ENCODE data around the gene FBXO41.

FBXO41 gene

DNA sequence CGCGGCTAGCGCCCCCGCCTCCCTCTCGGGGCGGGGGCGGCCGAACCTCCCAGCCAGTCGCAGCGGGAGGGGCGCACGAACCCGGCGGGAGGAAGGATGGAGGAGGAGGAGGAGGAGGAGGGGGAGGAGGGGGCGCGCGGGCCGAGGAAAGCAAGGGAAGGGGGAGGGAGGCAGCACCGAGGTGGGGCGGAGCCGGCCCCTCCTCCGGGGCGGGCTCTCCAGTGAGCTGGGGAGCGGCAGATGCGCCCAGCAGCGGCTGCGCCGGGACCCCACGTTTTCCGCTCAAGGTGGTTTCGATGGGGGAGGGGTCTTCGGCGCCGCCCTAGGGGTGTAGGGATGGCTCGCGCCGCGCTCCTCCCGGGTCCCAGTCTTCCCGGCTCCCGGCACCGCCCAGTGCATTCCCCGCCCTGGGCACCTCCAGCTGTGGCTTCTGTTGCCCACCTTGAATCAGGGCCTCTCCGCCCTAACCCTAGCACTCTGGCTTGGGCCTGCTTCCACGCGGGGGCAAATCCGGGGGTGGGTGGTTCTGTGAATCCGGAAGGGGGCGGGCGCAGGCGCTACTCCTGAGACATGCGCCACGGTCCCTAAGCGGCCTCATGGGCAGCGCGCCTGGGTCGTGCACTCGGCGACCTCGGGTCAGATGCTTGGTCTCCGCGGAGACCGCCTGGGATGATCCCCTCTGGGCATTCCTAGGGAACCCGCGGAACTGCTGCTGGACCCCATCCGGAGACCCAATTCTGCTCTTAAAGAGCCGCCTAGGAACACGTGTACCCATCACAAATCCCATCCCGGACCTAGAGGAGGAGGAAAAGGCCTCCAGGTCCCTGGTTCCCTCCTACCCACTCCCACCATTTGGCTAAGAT is at the start of gene FBXO41:
Gene FBXO41, minus strand, starts transcription at position 183 of the 863 bp plus-strand sequence. CDS start 14,848 bp downstream, outside the sequence.
- DNase-seq (ENCODE audit: low read depth): peak; percentile 28

DNA sequence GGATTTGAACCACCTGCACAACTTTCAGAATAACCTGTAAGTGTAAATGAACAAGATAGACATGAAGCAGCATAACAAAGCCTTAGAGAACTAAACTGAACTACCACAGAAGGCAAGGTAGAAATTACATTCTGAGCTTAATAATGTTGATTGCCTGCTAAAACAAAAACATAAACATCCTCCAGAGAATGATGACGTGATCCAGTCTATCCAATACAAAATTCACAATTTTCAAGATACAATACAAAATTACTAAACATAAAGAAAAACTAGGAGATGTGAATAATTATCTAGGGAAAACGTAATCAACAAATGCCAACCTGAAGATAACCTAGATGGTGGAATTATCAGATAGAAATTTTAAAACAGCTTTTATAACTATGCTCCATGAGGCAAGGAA is 49.8 kb upstream of the FBXO41 start:
- DNase-seq (ENCODE audit: low read depth): no peak

DNA sequence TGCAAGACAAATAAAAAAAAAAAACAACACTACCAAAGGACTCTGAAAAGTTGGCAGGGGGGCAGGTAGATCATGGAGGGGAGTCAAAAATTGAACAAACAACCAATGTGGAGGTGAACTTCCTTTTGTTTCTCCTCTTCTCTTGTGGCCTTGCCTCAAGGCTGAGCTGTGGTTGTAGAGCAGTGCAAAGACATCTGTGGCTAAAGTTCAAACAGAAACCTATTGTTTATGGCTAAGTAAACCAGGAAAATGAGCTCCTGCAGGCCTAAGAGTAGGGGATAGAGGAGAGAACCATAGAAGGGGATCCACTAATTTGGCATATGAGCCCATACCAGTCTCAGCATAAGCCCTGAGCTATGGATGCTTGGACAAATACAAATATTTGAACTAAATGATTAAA is 49.3 kb upstream of the FBXO41 start:
- no peak for DNase-seq (ENCODE audit: low read depth)

DNA sequence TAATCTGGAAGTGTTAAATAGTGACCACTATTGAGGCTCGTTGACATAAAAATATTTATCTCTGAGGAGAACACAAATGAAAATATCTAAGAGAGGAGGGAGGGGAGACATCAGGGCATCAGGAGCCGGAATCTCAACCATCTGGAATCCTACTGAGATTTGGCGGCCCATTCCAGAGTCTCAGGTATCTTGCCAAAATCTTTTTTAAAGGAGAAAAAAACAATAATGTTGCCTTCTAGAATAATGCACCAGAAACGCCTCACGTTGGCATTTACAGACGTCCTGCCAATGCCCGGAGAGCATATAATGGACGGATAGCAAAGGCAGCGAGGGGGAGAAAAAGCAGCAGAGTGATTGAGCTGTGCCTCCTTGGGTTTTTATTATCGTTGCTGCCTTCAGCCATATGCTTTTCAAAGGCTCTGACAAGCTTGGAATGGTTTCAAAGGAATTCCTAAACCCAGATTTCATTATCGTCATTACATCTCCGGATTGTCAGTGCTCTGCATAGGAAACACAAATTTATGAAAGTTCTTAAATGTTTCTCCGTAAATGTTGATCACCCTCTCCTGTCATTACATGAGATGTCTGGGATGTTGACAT is 39.9 kb upstream of the FBXO41 start:
- no peak for DNase-seq (ENCODE audit: low read depth)

DNA sequence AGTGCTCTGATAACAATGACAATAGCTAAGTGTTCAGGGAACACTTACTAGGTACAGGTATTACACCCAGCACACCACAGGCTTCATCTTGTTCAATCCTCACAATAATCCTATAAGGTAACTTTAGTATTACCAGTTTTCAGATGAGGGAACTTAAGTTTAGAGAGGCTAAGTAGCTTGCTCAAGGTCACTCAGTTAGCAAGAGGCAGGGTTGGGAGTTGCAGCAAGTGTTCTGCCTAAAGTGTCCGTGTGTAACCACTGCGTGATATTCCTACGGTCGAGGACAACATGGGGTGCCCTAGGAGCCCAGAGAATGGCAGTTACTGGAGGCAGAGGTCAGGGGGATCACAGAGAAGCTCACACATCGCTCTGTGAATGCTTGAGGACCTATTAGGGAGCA is 39.3 kb upstream of the FBXO41 start:
- DNase-seq (ENCODE audit: low read depth): no peak

GRCh38 chr2:73314441-73314840 is 30.2 kb upstream of the FBXO41 start:
- no peak for DNase-seq (ENCODE audit: low read depth)

- no peak for DNase-seq (ENCODE audit: low read depth)
These were observed 23.4 kb upstream of the FBXO41 start for GRCh38 chr2:73307720-73308119.

DNA sequence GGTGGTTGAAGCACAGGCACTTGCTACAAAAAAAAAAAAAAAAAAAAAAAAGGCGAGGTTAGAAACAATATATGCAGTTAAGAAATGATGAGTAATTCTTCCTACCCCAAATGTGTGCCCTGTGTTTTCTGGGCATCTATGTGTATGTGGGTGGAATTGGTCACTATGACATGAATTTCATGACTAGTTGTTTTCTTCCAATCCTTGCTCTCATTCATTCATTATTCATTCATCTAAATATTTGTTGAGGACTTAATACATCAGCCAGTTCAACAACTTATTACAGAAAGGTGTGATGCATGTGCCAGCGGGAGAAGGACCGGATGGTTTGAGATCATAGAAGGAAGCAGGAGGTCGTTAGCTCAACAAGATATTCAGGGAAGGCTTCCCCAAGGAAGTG is 17.4 kb upstream of the FBXO41 start:
- no peak for DNase-seq (ENCODE audit: low read depth)

- DNase-seq (ENCODE audit: low read depth): no peak
These were observed 16.6 kb upstream of the FBXO41 start for GRCh38 chr2:73300926-73301325.

- DNase-seq (ENCODE audit: low read depth): no peak
These were observed 13.3 kb upstream of the FBXO41 start for GRCh38 chr2:73297586-73297985.

DNA sequence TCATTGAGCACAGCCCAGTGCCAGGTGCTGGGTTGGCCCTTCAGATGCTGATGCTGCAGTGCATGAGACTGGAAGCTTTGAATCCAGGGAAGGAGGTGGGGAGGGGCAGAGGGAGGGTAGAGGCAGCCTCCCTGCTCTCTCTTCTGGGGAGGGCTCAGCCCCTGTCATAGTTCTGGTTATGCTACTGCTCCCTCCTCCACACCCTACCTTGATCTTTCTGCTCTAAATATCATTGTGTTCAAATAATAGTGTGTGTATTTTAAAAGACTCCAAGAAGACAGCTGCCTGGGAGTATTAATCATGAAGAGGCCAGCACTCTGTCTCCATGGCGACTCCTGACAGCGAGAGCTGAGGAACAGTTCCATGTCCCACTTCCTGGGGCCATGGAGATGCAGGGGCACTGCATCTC is 12.9 kb upstream of the FBXO41 start:
- DNase-seq (ENCODE audit: low read depth): no peak

- no peak for DNase-seq (ENCODE audit: low read depth)
These were observed 11.6 kb upstream of the FBXO41 start for GRCh38 chr2:73295751-73296400.

- DNase-seq (ENCODE audit: low read depth): no peak
These were observed 10.0 kb upstream of the FBXO41 start for GRCh38 chr2:73294239-73294638.

DNA sequence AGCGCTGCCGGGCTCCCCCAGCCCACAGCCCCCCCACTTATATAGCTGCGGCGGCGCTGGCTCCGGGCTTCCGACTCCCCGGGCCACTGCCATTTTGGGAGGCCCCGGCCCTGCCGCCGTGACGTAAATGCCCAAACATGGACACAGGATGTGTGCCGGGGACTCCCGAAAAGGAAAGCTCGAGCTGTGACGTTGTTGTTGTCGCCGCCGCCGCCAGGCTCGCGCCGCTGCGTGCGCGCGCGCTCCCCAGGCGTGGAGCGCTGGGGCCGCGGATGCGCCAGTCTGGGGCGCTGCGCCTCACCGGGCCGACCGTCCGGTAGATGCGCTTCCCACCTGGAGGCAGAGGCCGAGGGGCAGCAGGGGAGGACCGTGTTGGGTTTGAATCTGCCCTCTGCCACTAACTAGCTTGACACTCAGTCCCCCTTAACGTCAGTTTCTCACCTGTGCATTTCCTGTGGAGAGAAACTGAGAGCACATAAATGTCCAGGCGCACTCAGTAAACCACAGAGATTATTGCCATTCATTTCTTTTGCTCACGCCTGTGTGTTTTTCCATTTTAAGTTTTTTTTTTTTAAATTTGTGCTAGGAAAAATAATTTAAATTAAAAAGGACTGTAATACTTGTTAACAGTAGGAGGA is 9.4 kb upstream of the FBXO41 start, which contains the start of gene EGR4:
Gene EGR4, minus strand, starts transcription at position 15 of the 638 bp plus-strand sequence. CDS start 231 bp downstream, outside the sequence.
- peak; percentile 55 for DNase-seq (ENCODE audit: low read depth)

DNA sequence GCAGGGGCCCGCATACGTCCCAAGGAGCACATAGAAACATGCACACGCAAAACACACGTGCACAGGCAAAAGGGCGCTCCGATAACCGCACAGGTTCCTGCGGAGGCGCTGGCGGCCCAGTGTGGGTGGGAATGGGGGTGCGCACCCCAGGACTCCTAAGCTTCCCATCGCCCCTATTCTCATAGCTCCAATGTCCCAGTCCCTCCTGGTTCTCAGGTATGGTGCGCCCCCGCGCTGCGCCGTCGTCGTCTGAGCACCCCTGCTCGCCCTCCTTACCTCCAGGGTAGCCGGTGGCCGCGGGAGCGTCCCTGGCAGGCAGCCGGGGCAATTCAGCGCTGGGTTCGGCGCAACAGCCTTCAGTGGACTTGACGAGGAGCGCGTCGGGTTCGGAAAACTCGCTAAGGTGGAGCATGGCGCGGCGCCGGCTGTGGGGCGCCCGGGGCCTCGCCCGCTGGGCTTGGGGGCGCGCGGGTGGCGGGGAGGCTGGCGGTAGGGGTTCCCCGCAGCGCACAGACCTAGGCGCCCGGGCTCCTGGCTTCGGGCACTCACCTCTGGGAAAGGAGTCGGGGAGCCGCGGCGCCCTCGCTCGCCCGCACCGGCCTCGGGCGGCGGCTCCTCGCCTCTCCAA is 8.7 kb upstream of the FBXO41 start:
- no peak for DNase-seq (ENCODE audit: low read depth)

DNA sequence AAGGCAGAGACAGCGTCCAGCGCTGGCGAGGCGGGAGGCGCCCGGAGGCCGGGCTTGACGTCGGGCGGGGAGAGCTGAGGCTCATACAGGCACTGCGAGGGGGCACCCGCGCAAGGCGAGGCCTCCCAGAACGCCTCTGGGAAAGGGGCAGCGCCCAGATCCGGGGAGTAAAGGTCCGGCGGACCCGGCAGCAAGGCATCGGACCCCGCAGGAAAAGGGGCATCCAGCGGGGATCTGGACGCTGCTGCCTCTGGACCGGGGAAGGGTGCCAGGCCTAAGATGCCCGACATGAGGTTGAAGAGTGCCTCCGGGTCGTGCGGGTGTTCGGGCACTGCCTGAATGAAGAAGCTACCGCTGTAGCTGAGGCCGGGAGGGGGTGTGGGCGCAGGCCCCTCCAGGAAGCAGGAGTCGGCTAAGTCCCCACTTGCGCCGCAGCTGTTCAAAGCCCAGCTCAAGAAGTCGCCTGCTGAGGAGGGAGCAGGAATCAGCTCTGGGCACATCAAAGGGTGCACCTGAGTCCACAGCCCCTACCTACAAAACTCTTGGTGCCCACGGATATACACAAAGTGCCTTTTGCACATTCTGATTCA is 8.1 kb upstream of the FBXO41 start:
- DNase-seq (ENCODE audit: low read depth): no peak

DNA sequence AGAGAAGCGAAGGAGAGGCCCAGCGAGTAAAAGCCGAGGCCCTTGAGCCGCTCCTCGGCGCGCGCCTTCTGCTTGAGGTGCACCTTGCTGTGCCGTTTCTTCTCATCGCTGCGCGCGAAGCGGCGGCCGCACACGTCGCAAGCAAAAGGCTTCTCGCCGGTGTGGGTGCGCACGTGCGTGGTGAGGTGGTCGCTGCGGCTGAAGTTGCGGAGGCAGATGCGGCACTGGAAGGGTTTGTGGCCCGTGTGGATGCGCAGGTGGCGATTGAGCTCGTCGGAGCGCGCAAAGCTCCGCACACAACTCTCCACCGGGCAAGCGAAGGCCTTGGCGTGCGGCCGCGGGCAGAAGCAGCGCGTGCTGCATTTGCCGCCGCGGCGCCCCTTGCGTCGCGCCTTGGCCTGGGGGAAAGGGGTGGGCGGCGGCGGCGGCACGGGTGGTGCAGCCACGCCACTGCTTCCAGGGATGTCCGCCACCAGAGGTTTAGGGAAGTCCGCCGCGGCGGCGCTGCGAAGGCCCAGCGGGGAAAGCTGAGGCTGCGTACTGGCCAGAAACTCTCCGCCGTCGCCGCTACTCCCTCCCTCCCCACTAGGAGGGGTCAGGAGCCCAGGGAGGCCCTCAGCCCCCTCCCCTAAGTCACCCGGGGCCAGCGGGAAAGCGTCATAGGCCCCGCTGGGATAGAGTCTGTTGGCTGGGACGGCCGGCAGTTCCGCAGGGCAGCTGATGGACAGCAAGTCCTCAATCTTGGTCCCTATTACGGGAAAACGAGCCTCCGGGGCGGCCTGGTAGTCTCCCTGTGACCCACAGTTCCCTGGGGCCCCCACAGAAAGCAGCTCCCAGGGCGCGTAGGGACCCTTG is 7.4 kb upstream of the FBXO41 start:
- DNase-seq (ENCODE audit: low read depth): no peak

DNA sequence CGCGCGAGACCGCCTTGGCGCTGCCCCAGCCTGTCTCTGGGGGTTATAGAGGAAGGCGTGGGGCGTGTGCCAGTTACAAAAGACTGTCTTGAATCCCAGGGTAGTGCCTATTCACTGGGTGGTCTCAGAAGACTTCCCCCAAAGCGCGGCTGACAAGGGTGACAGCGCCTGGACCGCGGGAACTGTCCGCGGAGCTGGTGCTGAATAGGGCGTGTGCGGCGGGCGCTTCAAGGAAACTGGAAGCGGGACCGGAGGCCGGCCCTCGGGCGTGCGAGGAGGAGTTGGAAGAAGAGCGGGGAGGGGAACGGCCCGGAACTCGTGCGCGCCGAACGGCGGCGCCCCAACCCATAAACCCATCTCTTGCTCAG is 6.8 kb upstream of the FBXO41 start:
- peak; percentile 34 for DNase-seq (ENCODE audit: low read depth)

DNA sequence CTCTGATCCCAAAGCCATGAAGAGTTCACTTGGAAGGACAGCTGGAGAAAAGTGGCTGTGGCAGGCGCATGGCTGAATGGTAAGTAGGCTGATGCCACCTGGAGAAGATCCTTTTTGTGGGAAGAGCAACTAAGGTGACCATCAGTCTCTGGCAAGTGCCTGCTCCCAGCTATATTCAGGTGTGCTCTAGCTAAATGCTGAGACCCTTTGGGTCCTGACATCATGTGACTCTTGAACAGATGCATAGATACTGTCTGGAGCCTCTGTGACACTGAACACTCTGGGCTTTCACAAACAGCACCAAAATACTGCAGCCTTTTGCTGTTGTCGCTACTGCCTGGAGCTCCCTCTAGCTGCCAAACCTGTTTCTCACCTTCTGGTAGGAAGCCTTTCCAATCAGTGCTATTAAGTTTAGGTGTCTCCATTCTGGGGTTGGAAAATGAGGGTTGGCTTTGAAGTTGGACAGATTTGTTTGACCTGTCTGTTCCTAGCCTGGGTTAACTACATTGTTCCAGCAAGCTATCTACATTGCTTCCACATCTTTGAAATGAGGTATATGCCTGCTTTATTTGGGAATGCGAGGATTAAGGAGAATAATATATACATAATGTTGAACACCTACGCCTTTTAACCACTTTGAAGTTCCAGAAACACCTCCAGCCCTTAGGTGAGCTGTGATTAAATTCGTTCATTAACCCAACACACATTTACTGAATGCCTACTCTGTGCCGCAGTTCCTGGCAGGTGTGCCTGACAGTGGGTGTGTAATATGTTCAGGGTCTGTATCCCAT is 6.0 kb upstream of the FBXO41 start:
- peak; percentile 14 for DNase-seq (ENCODE audit: low read depth)

- no peak for DNase-seq (ENCODE audit: low read depth)
These were observed 5.0 kb upstream of the FBXO41 start for GRCh38 chr2:73289304-73289703.

Data from fibroblast of gingiva (primary cell).